Measurements from ENCODE around the gene DPP6. TPM values are rescaled to one million over a fixed set of nuclear protein-coding genes. Genes with fewer than 3 reads are reported as not detected.

The DPP6 gene
- total RNA-seq, 1 donor from 2014 or later = not detected

DNA sequence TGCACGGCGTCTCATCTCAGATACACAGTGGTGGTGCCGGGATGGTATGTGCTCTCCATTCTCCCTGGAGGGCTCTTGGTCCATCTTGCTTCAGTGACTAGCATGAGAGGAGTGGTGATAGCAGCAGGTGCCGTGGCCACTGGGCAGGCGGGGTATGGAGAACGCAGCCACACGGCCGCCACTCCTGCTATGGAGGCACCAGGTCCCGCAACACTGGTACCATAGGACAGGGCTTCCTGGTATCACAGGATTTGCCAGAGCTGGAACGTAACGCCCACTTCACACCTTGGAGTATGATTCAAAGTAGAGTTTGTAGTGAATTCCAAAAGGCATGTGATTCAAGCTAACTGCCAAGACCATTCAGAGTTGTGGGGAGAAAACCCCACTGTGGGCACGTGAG, 284.1 kb downstream of the DPP6 start:
- no peak for DNase-seq (ENCODE audit: low read depth in 2 of 2)

DNA sequence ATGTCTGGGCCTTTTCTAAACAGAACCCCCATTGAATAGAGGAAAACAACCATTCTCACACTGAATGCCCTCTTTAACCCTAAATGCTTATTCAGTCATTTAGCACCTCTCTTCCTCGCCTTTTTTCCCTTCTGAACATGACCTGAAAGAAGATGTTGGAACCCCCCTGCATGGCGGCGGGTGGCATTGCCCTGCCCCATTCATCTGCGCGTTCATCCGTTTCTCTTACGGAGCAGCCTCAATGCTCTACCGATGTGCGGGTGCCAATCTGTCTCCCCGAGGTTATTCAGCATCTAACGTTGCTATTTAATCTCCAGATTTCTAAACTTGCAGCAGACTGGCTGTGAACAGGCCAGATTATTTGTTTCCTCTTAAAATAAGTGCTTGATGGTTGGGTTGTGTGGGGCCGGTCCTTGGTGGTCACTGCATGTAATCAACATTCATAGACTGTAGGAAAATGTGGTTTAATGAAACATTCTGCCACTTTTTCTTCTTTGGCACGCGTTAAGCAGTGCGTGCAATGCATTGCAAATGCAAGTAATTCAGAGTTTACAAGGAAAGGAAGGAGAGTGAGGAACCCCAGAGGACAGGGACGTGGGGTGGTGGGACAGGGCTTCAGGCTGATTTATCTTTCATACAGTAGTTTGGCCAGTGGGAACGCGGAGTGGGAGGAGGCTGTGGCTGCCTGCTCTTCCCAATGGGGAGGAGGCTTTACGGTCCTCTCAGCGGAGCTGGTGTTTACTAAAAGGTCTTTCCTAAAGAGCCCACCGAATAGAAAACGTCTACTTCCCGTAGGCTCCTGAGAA, 286.7 kb downstream of the DPP6 start:
- no peak for DNase-seq (ENCODE audit: low read depth in 2 of 2)

DNA sequence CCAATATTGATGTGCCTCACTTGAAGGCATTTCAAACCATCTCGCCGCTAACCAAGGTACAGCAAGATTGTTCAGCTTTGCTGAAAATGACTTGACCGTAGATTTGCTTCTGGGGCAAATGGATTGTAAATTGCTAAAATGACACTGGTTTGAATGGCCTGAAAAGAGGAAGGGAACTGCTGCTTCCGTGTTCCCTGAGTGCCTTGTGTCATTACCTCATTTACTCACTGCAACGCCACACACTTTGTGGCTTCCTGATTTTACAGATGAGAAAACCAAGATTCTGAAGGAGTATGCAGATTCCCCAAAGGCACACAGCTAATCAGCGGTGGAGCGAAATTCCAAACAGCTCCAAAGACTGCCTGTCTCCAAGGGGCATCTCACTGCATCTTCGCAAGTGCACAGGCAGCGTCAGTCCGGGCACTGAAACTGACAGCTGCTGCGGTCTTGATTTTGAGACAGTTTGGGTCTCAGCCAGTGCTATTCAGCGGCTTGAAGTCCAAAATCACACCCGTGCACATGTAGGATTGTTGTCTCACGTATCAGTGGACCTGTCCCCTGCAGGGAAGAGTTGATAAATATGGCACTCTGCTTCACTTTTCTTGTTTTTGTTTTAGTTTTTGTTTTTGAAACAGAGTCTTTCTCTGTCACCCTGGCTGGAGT, 290.9 kb downstream of the DPP6 start:
- no peak for DNase-seq (ENCODE audit: low read depth in 2 of 2)

DNA sequence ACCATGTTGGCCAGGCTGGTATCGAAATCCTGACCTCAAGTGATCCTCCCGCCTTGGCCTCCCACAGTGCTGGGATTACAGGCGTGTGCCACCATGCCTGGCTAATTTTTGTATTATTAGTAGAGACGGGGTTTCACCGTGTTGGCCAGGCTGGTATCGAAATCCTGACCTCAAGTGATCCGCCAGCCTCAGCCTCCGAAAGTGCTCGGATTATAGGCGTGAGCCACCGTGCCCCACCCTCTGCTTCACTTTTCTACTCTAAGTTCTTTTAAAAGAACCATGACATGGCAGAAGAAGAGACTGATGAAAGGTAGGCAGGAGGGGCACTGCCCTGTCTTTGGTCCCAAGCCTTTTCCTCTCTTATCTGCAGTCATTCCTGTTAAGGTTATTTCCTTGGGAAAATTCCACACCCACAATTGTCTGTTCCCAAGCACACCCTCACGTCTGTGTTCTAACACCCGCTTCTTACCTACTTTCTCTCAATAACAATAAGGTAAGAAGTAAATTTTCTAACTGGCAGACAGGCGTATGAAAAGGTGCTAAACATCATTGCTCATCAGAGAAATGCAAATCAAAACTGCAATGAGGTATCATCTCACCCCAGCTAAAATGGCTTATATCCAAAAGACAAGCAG, 291.7 kb downstream of the DPP6 start:
- DNase-seq (ENCODE audit: low read depth in 2 of 2) = no peak

DNA sequence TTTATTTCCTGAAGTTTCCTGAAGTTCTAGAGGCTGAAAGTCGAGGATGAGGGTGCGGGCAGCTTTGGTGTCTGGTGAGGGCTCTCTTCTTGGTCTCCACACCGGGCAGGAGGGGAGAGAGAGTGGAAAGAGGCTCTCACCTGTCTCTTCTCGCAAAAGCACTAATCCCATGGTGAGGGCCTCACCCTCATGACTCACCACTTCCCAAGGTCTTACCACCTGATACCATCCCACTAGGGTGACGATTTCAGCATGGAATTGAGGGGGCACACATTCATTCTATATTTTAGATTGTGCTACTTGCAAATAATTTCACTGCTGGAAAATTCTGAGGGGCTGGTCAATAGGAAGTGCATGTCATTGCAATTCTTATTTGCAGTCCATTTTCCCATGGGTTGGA, 292.9 kb downstream of the DPP6 start:
- DNase-seq (ENCODE audit: low read depth in 2 of 2) = no peak

DNA sequence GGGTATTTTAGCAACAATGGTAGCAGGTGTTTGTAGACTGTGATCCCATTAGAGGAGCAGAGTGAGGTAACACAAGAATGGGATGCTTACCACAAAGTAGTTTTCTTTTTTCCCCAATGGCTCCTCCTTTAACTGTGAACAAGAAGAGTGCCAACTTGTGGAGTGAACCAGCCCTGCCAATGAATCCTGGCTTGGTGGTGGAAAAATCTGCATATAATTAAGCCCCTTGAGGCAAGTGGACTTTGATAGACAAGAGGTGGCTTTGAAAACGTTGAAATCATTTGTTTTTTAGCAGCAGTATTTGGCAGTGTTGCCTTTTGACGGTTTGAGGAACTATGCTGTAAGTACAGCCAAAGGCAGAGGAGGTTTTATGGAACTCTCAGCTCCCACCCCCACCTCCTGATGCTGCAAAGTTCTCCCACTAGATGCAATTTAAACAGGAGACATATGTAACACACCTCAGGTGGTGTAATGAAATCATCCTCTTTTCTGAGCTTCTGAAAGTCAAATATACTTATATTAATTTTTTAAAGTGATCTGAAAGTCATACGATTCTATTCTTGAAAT, 295.6 kb downstream of the DPP6 start:
- no peak for DNase-seq (ENCODE audit: low read depth in 2 of 2)

DNA sequence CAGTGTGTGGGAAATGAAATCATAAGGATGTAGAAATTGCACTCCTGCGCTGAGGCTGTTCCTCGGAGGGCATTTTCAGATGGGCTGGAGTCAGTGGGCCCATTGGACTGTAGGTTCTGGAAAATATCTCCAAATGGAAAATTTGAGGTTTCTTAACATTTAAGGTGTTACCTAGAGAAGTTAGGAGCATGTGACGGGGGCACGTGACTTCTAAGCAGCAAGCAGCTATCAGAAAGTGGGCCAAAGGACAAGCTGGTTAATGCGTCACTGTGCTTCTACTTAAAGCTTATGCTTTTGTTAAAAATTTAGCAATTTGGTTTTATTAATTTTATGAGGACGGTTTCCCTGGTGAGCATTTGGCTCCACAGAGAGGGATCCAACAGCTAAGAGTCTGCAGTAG, 298.7 kb downstream of the DPP6 start:
- DNase-seq (ENCODE audit: low read depth in 2 of 2) = no peak

DNA sequence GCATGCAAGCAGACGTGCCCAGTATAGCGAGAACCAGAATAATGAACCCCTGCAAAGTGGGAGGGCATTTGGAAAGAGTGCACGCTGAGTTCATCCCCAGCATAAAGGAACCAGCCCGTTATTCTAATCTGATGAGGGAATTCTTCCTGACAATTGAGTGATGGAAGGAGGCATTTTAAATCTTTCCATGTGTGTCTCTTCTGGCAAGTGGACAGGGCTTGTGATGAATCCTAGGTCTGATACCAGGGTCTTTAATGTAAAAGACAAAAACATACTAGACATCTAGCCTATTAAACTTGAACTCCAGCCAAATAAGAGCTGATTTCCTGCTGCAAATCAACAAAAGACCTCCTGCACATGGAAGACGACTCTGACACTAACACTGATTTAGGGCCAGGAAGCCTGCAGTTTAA, 301.2 kb downstream of the DPP6 start:
- DNase-seq (ENCODE audit: low read depth in 2 of 2) = no peak

DNA sequence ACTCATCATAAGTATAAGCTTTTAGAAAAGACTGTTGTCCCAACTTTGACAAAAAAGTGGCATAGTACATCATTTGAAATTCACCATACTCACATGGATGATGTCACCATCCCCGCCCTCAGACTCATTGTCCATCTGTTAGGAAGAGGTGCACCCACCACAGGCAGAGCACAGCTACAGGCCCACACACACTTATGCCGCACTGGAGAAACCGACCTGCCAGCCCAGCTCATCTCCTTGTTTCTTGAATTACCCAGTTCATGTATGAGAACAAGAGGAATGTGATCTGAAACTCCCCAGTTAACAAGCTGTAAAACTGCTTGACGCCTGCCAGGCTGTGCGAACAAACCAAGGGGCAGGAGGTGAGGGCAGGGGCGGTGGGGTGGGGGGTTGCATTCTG, 312.0 kb downstream of the DPP6 start:
- no peak for DNase-seq (ENCODE audit: low read depth in 2 of 2)

DNA sequence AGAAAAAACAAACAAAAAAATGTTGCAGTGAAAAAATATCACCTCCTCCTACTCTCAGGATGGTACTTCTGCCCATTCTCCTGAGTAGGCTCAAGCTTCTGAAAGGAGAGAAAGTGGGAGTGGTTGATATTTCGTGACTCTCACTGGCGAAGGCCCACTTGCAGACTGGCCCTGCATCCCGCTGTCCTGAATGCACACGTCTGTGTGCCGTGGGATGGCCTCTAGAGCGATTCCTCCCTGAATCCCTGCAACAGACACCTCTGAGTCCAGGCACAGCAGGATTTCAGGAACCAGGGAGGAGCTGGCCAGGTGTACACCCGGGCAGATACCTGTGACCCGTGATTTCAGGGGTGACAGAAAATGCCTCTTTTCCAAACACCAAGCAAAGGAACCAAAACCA, 319.2 kb downstream of the DPP6 start:
- DNase-seq (ENCODE audit: low read depth in 2 of 2) = no peak

DNA sequence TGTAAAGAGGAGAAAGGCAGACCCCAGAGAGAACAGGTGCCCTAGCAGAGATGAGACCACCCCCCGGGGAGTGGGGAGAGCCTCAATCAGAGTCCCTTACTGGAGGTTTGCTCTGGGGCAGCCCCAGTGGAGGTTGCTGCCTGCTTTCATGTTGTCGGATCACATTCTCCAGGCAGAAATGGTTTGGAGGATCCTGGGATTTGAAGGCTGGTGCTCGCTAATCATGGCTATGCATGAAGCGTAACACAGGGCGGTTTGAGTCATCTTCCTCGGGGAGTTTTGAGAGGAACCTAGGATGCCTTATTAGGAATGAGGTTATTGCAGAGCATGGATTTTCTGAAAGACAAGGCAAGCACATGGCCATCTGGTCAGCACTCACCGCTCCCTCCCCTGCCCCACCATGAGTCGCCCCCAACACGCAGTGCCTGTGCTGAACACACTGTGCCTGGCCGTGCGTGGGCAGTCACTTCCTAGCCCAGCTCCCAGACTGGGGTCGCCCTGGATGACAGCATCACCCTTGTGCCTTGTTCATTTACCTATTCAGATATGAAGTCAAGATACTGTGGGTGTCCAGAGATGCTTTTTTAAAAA, 319.9 kb downstream of the DPP6 start:
- no peak for DNase-seq (ENCODE audit: low read depth in 2 of 2)

DNA sequence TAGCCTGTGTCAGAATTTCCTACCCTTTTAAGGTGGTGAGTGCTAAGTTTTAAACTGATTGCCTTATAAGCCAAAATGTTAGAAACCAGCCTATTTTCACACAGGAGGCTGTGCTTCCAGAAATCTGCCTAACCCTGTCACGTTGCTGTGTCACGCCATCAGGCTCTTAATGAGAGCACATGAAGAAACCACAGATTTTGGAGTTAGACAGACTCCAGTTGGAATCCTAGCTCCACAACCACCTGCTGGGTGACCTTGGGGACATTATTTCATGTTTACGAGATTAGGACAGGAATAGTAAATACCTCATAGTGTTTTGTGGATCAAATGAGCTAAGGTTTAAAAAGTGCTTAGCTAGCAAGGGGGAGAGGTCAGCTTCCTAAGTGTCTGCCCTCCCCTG, 321.8 kb downstream of the DPP6 start:
- DNase-seq (ENCODE audit: low read depth in 2 of 2) = no peak

DNA sequence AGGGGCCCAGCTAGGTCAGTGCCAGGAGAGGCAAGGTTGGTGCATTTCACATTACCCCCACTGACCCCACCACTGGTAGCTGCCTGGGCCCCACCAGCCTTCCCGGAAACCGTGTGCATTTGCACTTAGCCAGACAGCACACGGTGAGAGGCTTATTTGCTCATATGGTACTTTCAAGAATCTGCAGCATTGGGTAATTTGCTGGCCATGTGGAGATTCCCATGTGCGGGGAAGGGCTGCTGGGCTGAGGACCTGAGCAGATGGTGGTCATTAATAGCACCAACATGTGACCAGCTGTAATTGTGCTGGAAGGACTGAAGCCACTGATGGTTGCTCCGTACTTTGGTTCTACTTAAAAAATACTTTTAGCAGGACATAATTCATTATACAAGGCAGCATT, 323.8 kb downstream of the DPP6 start:
- DNase-seq (ENCODE audit: low read depth in 2 of 2) = no peak

DNA sequence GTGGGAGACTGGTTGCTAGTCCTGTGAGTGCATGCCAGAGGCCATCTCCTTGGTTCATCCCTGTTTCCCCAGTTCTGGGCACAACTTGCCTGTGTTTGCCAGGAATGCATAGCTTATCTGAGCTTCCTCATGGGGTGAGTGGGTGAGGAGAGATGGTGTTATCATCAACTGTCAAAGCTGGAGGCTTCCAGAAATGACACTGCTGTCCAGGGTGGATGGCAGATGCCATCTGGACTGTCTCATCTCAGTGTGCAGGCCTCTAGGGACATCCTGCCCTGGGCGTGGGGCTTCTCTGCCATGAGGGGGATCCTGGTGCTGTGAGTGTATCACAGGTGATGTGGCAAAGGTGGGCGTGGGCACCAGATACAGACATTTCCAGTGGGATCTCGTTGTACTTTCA, 328.6 kb downstream of the DPP6 start:
- DNase-seq (ENCODE audit: low read depth in 2 of 2) = no peak

DNA sequence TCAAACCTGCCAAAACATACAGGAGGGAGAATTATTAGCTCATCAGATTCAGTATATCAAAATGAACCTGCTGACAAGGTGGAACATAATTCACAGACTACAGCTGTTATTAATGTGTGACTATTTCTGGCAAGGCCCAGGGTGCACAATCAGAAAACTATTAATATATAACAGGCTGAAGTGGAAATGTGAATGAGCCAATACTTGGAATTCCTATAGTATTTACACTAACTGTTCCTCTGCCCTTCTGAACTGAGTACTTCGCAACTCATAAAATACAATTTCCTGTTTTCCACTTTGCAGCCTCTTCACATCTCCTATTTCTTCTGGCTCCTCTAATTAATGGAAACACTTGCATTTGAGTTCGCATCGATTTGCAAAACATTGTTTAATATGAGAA, 330.8 kb downstream of the DPP6 start:
- no peak for DNase-seq (ENCODE audit: low read depth in 2 of 2)

DNA sequence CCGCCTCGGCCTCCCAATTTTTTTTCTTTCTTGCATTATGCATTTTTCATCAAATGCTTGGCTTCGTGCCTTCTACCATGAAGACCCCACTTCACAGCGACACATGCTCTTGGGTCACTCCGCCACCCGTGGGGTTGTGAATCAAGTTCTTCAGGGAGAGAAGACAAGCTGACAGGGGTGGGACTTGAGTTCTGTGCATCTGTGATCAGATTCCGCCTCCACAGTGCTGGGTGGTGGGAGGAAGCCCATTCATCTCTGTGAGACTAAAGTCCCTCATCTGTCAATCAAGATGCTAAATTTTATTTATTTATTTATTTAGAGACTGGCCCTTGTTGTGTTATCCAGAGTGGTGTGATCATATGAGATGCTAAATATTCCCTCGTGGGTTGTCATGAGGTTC, 333.0 kb downstream of the DPP6 start:
- no peak for DNase-seq (ENCODE audit: low read depth in 2 of 2)

DNA sequence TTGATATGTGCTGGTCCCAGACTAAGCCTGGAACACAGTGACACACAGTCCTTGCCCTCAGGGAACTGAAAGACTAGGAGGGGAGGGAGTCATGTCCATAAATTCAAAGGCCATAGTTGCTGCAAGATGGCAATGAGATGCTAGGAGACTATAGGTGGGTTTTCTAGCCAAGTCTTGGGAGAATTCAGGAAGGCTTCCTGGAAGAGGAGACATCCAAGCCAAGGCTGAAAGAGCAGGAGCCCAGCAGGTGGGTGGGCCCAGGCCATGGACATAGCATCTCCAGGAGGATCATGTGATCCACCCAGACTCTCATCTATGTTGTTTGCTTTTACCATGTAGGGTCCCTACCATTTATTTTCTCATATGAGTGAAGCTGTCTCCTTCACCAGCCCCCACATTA, 335.1 kb downstream of the DPP6 start:
- DNase-seq (ENCODE audit: low read depth in 2 of 2) = no peak

DNA sequence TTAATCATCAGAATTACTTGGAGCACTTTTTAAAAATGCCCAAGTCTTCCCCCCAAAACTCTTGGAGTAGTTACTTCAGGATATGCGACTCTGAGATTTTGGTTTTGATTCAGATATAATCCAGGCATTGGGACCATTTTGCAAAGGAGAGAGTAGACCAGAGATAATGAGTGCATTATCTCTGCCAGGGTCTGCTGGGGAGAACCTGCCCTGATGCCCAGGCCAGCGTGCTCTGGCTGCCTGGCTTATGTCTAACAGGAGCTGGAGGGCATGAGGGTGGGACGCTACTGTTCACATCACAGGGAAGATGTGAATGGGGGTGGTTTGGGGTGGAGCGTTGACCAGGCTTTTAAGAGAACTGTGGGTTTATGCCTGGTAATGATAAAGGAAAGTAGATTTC, 336.2 kb downstream of the DPP6 start:
- no peak for DNase-seq (ENCODE audit: low read depth in 2 of 2)

DNA sequence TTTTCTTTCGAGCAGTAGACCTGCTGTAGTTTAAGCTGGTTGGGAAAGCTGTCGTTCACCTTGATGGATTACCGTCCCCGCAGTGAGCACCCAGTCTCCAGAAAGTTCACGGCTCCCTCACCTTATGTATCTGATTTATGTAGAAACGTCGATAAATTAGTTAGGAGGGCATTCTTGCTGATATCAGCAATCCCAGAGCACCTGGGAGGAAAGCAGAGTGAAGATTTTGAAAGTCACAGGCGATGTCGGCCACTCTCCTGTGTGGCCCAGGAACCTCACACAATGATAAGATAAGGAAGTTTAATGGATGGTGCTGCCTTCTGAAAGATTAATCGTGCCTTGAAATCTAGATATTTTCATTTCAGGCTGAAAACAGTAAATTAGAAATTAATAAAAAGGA, 336.8 kb downstream of the DPP6 start:
- DNase-seq (ENCODE audit: low read depth in 2 of 2) = no peak

DNA sequence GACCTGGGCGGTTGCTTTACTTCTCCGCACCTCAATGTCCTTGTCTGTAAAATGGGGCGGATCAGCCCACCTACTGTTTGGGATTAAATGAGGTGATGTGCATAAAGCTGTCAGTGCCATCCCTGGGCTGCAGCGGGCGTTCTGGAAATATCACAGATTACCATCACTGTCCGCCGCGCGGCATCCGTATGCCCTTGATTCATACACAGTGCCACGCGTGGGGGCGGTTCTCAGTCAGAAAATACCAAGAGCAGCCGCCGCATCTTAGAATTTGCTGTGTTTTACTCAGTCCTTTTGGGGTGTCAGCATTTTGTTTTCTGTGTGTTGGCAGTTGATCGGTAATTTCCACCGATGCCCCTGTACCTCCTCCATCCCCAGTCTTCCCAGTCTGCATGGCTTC, 338.8 kb downstream of the DPP6 start:
- no peak for DNase-seq (ENCODE audit: low read depth in 2 of 2)

DNA sequence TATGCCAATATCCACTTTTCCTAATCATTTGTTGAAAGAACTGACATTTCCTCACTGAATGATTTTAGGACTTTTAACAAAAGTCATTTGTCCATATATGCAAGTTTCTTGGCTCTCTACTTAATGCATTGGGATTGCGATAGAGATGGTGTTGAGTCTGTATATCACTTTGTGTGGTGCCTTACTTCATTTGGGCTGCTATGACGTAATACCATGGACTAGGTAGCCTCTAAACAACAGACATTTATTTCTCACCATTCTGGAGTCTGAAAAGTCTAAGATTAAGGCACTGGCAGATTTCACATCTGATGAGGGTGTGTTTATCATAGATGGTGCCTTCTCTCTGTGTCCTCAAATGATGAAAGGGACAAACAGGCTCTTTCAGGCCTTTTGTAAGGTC, 342.6 kb downstream of the DPP6 start:
- no peak for DNase-seq (ENCODE audit: low read depth in 2 of 2)

DNA sequence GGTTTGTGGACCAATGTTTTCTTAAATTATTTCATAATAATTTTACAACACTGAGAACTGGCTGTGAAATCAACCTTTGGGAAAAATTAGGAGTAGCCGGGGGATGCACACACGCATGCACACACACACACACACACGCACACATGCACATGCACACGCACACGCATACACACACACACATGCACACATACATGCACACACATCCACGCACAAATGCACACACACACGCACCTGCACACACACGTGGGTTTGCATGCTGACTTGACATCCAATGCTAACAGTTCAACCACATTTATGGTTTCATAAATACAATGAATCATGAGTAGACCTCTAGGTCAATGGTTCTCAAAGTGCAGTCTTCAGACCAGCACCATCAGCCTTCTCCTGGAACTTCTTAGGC, 354.1 kb downstream of the DPP6 start:
- peak in 1 of 2 donors; percentile 3 for DNase-seq (ENCODE audit: low read depth in 2 of 2)

Measured in lung microvascular endothelial cell (primary cell).